GM19043 (cell line): ENCODE data around the gene AQP2.

Experiments
- ATAC-seq: cut with Tn5 transposase; IDR thresholded peaks from one replicate; pipeline ENCODE4 v1.9.1; 2021; ENCODE audit warnings: low read depth; ENCODE audit not compliant: unreplicated experiment

Gene AQP2

GRCh38 chr12:49939707-49940106 lies 10.8 kb upstream of the AQP2 start:
- ATAC-seq = no peak

GRCh38 chr12:49941556-49942511 lies 8.7 kb upstream of the AQP2 start:
- no peak for ATAC-seq

- no peak for ATAC-seq
These were observed 8.0 kb upstream of the AQP2 start for GRCh38 chr12:49942512-49942893.

- ATAC-seq = no peak
These were observed 7.5 kb upstream of the AQP2 start for GRCh38 chr12:49942921-49943624.

GRCh38 chr12:49943625-49943960 lies 6.9 kb upstream of the AQP2 start:
- no peak for ATAC-seq

- ATAC-seq = no peak
These were observed 6.5 kb upstream of the AQP2 start for GRCh38 chr12:49944046-49944445.

- no peak for ATAC-seq
These were observed 5.8 kb upstream of the AQP2 start for GRCh38 chr12:49944718-49945117.

- peak; percentile 95 for ATAC-seq
These were observed 5.0 kb upstream of the AQP2 start for GRCh38 chr12:49945394-49946080.

- no peak for ATAC-seq
These were observed 4.5 kb upstream of the AQP2 start for GRCh38 chr12:49946086-49946485.

- no peak for ATAC-seq
These were observed 4.0 kb upstream of the AQP2 start for GRCh38 chr12:49946497-49946896.

- ATAC-seq = no peak
These were observed 2.8 kb upstream of the AQP2 start for GRCh38 chr12:49947593-49948226.

- no peak for ATAC-seq
These were observed 1.4 kb upstream of the AQP2 start for GRCh38 chr12:49948866-49949845.

GRCh38 chr12:49949866-49950265 lies 671 bp upstream of the AQP2 start:
- no peak for ATAC-seq

GRCh38 chr12:49951411-49952240 lies 1.1 kb downstream of the AQP2 start:
- ATAC-seq = no peak

- no peak for ATAC-seq
These were observed 2.0 kb downstream of the AQP2 start for GRCh38 chr12:49952391-49953055.

- no peak for ATAC-seq
These were observed 2.6 kb downstream of the AQP2 start for GRCh38 chr12:49953151-49953550.

GRCh38 chr12:49953961-49954846 lies 3.7 kb downstream of the AQP2 start:
- ATAC-seq = no peak
